Fibroblast of the aortic adventitia (primary cell): ENCODE results near the gene GRM5. TPM values are rescaled to one million over a fixed set of nuclear protein-coding genes. Genes with fewer than 3 reads are reported as not detected.

Experiments
- DNase-seq: peaks from one replicate; pipeline ENCODE4 v3.0.0-alpha.2; 2010; ENCODE audit warnings: low read depth
- H3K4me3 ChIP-seq: 2 replicates; pipeline ENCODE4 v1.5.1; 2011; ENCODE audit warnings: low read depth, mild to moderate bottlenecking, control low read depth, low read length, moderate library complexity
- CTCF ChIP-seq: IDR thresholded peaks from 2 replicates; pipeline ENCODE4 v1.5.1; 2011; ENCODE audit warnings: mild to moderate bottlenecking, low read length, control low read depth, inconsistent platforms; ENCODE audit not compliant: insufficient read depth
- total RNA-seq: library from RNA; depleted of rRNA; stranded (reverse); fragments of >200 nt; gene quantifications from 2 replicates; pipeline ENCODE4 v1.2.3, GENCODE V29; 2012; ENCODE audit warnings: low replicate concordance

Gene GRM5
- total RNA-seq, 1 donor: under 0.01 TPM

GRCh38 chr11:88529426-88529825 is 536.4 kb downstream of the GRM5 start:
- H3K4me3 ChIP-seq: no peak overlapping the region
- no peak for DNase-seq
- TF ChIP-seq CTCF: no peak

GRCh38 chr11:88523386-88524071 is 542.3 kb downstream of the GRM5 start:
- no peak for TF ChIP-seq CTCF
- no peak overlapping the region for H3K4me3 ChIP-seq
- peak; percentile 46 for DNase-seq

GRCh38 chr11:88522624-88523385 is 543.0 kb downstream of the GRM5 start:
- no peak overlapping the region for H3K4me3 ChIP-seq
- peak; percentile 18 for DNase-seq
- no peak for TF ChIP-seq CTCF

GRCh38 chr11:88521799-88522201 is 544.0 kb downstream of the GRM5 start:
- H3K4me3 ChIP-seq: no peak overlapping the region
- peak; percentile 14 for TF ChIP-seq CTCF
- DNase-seq: peak; percentile 58

GRCh38 chr11:88521399-88521798 is 544.4 kb downstream of the GRM5 start:
- no peak overlapping the region for H3K4me3 ChIP-seq
- DNase-seq: peak; percentile 17
- TF ChIP-seq CTCF: no peak

- TF ChIP-seq CTCF: no peak
Observed at GRCh38 chr11:88520391-88520790, 545.4 kb downstream of the GRM5 start.

More at GRCh38 chr11:88520391-88520790, 545.4 kb downstream of the GRM5 start:
- H3K4me3 ChIP-seq: no peak overlapping the region
- peak; percentile 55 for DNase-seq
